Heart right ventricle (tissue), 16 donors: ENCODE results near the gene PLAC9. TPM values are rescaled to one million over a fixed set of nuclear protein-coding genes. Genes with fewer than 3 reads are reported as not detected.

Experiments
- ATAC-seq, 8 donors: fragments of 200-7000 bp; cut with Tn5 transposase; one replicate each; pipeline ENCODE4 v1.9.1; 2020; ENCODE audit warnings: mild to moderate bottlenecking in 8 of 8, moderate library complexity in 8 of 8, moderate number of reproducible peaks in 1 of 8
- DNase-seq, 2 donors: peaks; one replicate each; pipeline ENCODE4 v3.0.0-alpha.2; 2020
- H3K27ac ChIP-seq, 10 donors: fragments of 200-600 bp; sonication (generic) in 2 of 10; one replicate each; pipeline versions ENCODE4 v1.5.0 to v1.8.0; 2020 to 2022; ENCODE audit warnings: mild to moderate bottlenecking in 3 of 10
- H3K27me3 ChIP-seq, 7 donors: fragments of 200-600 bp; one replicate each; pipeline ENCODE4 v1.8.0; 2021 to 2022; ENCODE audit warnings: mild to moderate bottlenecking in 2 of 7
- H3K36me3 ChIP-seq, 9 donors: fragments of 200-600 bp; sonication (generic) in 1 of 9; one replicate each; pipeline versions ENCODE4 v1.5.0 to v1.8.0; 2020 to 2022; ENCODE audit warnings: mild to moderate bottlenecking in 2 of 9
- H3K4me1 ChIP-seq, 9 donors: fragments of 200-600 bp; sonication (generic) in 1 of 9; one replicate each; pipeline versions ENCODE4 v1.5.0 to v1.8.0; 2020 to 2022; ENCODE audit warnings: mild to moderate bottlenecking in 4 of 9
- H3K4me3 ChIP-seq, 10 donors: fragments of 200-600 bp; sonication (generic) in 2 of 10; one replicate each; pipeline versions ENCODE4 v1.5.0 to v1.8.0; 2020 to 2022; ENCODE audit warnings: mild to moderate bottlenecking in 7 of 10, moderate library complexity in 2 of 10
- H3K9me3 ChIP-seq, 11 donors: fragments of 200-600 bp in 10 of 11; sonication (generic) in 2 of 11; one replicate each; pipeline versions ENCODE4 v1.5.0 to v1.8.0; 2013 to 2022; ENCODE audit warnings: mild to moderate bottlenecking in 2 of 11, control low read depth in 1 of 11, moderate library complexity in 1 of 11
- CTCF ChIP-seq, 9 donors: fragments of 200-600 bp; sonication (generic) in 2 of 9; IDR thresholded peaks; one replicate each; pipeline versions ENCODE4 v1.5.0 to v1.8.0; 2021 to 2022; ENCODE audit warnings: antibody characterized with exemption in 9 of 9, mild to moderate bottlenecking in 5 of 9, moderate library complexity in 1 of 9
- WGBS, 2 donors: extraction: QIAGEN DNeasy Blood & Tissue Kit; methylation state at CpG; one replicate each; pipeline ENCODE4 v1.1.7; 2013; ENCODE audit warnings: inconsistent platforms in 1 of 2; 5-methylcytosine and 5-hydroxymethylcytosine counted together
- intact Hi-C, 10 donors: fragments of 100-400 bp; cut with DNase I; formaldehyde crosslinking; loops; one replicate each; pipeline versions ENCODE4 v1.11.1 to v1.14.2; 2022
- polyA plus RNA-seq, 2 donors: library from polyadenylated mRNA; stranded (reverse); fragments of 200-250 nt; gene quantifications; one replicate each; pipeline ENCODE4 v1.2.3, GENCODE V29; 2013
- total RNA-seq, 10 donors: library from RNA; stranded (reverse); fragmentation: NEBNext Ultra II Directional in 3 of 10; extraction: Animal tissue kit (Norgen Biotek cat#: 25700) in 3 of 10; gene quantifications; one replicate each; pipeline versions ENCODE4 v1.2.1 to v1.2.4, GENCODE V29; 2021 to 2023
- donor health status: Arrhythmogenic right ventricular cardiomyopathy.
- donor health status: ischemic (EF 13 %, LVEDD 7.1; RV severe dilation, severe dysfunction).
- donor health status: healthy with polysubstance abuse.
- donor health status: DM: no; HTN: yes; CAD: no.
- donor health status: DM: no; HTN: no; CAD: no.
- donor health status: ischemic (EF 25% LVEDD 6.9; RV normal size, moderate dysfunction).
- donor health status: ischemic (EF 25% LVEDD 5.7; RV mildly dilated, moderate dysfunction).
- donor health status: healthy.
- donor health status: DM: yes; HTN: yes; CAD: no.
- donor health status: Ischemic cardiomyopathy.
- donor health status: ischemic (EF 35%, LVEDD 5.7; RV mildly dilated, moderate dysfunction).
- donor health status: nonischemic (EF 11% LVEDD 7.7; RV severe dilation, severe dysfunction).
- donor health status: DM: yes; HTN: yes; CAD: no.
- donor health status: PGD.
- donor health status: ischemic (EF 29% LVEDD 5.4; RV normal size, mild dysfunction).
- donor health status: nonischemic (EF 23%, LVEDD 6.1; RV moderate dilation, normal function).

PLAC9 gene
- total and polyA plus RNA-seq, 12 donors = 16.8 to 129 (median 28.7) TPM

DNA sequence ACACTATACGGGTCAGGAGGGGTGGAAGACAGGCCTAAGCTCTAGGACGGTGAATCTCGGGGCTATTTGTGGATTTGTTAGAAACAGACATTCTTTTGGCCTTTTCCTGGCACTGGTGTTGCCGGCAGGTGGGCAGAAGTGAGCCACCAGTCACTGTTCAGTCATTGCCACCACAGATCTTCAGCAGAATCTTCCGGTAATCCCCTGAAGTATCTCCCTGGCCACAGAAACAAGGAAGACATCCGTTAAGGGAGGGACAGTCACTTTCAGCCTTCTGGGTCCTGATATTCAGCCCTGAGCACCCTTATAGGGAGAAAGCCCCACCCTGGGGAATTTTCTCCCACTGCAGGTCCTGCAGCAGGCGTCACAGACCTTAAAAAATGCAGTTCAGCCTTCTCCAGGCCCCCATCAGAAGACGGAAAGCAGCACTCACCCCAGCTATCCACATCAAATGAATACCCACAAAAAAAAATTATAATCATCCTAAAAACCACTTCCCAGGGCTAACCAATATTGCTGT lies 23.2 kb downstream of the PLAC9 start:
- 93 to 94% methylated on average over 8 of the region's 8 CpGs for WGBS, 2 donors
- H3K36me3 ChIP-seq = peaks cover 0 to 99% (median 51%) of the 10 kb centered on the region in 9 donors
- peak overlapping the region in 2 of 10 donors; percentile 20 to 60 for H3K27ac ChIP-seq

GRCh38 chr10:80156216-80156615 lies 23.7 kb downstream of the PLAC9 start:
- H3K4me3 ChIP-seq = no peak overlapping the region
- 93% methylated on average over 5 of the region's 5 CpGs for WGBS, 2 donors
- no peak for TF ChIP-seq CTCF (IDR thresholded peaks at IDR 0.05)
- H3K36me3 ChIP-seq = peaks cover 0 to 100% (median 55%) of the 10 kb centered on the region in 9 donors
- intact Hi-C loops = loop anchor here in 3 of 10 donors (5.0 kb wide), 2 partner anchors 46 to 51 kb away; partner anchors contain the start of gene ANXA11 (in 2 of the 3)
- DNase-seq (no peak), ATAC-seq (no peak)
- peaks cover 9 to 46% (median 38%) of the 10 kb centered on the region in 9 donors for H3K4me1 ChIP-seq
- no peaks in the 10 kb centered on the region for H3K9me3 ChIP-seq
- peak overlapping the region in 4 of 10 donors; percentile 20 to 90 (median 74) for H3K27ac ChIP-seq
- no peaks in the 10 kb centered on the region for H3K27me3 ChIP-seq

More for the DNA sequence above, 23.2 kb downstream of the PLAC9 start:
- H3K4me3 ChIP-seq = no peak overlapping the region
- peaks cover 9 to 42% (median 37%) of the 10 kb centered on the region in 9 donors for H3K4me1 ChIP-seq
- TF ChIP-seq CTCF (IDR thresholded peaks at IDR 0.05) = no peak
- no peaks in the 10 kb centered on the region for H3K27me3 ChIP-seq
- H3K9me3 ChIP-seq = no peaks in the 10 kb centered on the region
- ATAC-seq (no peak), DNase-seq (no peak)
- intact Hi-C loops = loop anchor here in 3 of 10 donors (5.0 kb wide), 2 partner anchors 47 to 52 kb away; partner anchors contain the start of gene ANXA11 (in 2 of the 3)

GRCh38 chr10:80157561-80157960 lies 25.0 kb downstream of the PLAC9 start:
- H3K36me3 ChIP-seq = peaks cover 0 to 100% (median 66%) of the 10 kb centered on the region in 9 donors
- peaks cover 9 to 60% (median 49%) of the 10 kb centered on the region in 9 donors for H3K4me1 ChIP-seq
- no peak for DNase-seq

GRCh38 chr10:80158126-80158525 lies 25.6 kb downstream of the PLAC9 start:
- DNase-seq (no peak), ATAC-seq (peak; percentile 3 to 32 (median 23))
- Histone ChIP-seq H3K9me3 (no peaks in the 10 kb centered on the region), H3K27ac (peak overlapping the region; percentile 44 to 90 (median 80)), H3K36me3 (peaks cover 0 to 100% (median 69%) of the 10 kb centered on the region in 9 donors), H3K4me3 (no peak overlapping the region), H3K4me1 (peaks cover 9 to 65% (median 50%) of the 10 kb centered on the region in 9 donors), H3K27me3 (no peaks in the 10 kb centered on the region)
- intact Hi-C loops = loop anchor here in 4 of 10 donors (2.0 to 5.0 kb wide), 3 partner anchors 44 to 49 kb away; partner anchors contain the start of gene ANXA11 (in 2 of the 4)
- WGBS, 2 donors = 49 to 51% methylated on average over 5 of the region's 5 CpGs
- no peak for TF ChIP-seq CTCF (IDR thresholded peaks at IDR 0.05)

More at GRCh38 chr10:80157561-80157960, 25.0 kb downstream of the PLAC9 start:
- H3K9me3 ChIP-seq = no peaks in the 10 kb centered on the region
- no peaks in the 10 kb centered on the region for H3K27me3 ChIP-seq
- TF ChIP-seq CTCF (IDR thresholded peaks at IDR 0.05) = no peak
- H3K4me3 ChIP-seq = no peak overlapping the region
- 97 to 98% methylated on average over 14 of the region's 14 CpGs for WGBS, 2 donors
- intact Hi-C loops = loop anchor here in 3 of 10 donors (5.0 kb wide), 2 partner anchors 45 to 50 kb away; partner anchors contain the start of gene ANXA11 (in 2 of the 3)
- no peak for ATAC-seq
- H3K27ac ChIP-seq = peak overlapping the region in 9 of 10 donors; percentile 61 to 90 (median 81)
